ENCODE data around the gene THRA.

Gene THRA

GRCh38 chr17:40087049-40087794 lies 24.5 kb downstream of the THRA start:
- DNase-seq: no peak

DNA sequence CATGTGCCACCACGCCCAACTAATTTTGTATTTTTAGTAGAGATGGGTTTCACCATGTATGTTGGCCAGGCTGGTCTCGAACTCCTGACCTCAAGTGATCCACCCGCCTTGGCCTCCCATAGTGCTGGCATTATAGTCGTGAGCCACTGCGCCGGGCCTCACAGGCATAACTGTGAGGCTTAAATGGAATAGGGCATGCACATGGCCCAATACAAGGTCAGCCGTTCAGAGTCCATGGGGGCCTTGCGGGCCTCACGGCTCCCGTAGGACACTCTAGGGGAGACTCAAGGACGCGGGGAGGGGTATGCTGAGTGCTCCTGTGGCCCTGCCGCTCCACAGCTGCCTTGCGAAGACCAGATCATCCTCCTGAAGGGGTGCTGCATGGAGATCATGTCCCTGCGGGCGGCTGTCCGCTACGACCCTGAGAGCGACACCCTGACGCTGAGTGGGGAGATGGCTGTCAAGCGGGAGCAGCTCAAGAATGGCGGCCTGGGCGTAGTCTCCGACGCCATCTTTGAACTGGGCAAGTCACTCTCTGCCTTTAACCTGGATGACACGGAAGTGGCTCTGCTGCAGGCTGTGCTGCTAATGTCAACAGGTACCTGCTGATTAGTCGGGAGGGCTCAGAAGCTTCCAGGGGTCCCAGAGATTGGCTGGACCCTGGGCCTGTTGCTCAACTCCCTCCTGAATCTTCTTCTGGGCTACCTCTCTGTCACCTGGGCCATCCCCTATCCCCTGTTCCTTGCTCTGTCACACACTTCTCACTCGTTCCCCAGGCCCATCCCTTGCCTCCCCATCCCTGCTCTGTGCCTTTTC lies 25.3 kb downstream of the THRA start:
- no peak for DNase-seq

GRCh38 chr17:40089077-40089895 lies 26.5 kb downstream of the THRA start:
- DNase-seq: no peak

DNA sequence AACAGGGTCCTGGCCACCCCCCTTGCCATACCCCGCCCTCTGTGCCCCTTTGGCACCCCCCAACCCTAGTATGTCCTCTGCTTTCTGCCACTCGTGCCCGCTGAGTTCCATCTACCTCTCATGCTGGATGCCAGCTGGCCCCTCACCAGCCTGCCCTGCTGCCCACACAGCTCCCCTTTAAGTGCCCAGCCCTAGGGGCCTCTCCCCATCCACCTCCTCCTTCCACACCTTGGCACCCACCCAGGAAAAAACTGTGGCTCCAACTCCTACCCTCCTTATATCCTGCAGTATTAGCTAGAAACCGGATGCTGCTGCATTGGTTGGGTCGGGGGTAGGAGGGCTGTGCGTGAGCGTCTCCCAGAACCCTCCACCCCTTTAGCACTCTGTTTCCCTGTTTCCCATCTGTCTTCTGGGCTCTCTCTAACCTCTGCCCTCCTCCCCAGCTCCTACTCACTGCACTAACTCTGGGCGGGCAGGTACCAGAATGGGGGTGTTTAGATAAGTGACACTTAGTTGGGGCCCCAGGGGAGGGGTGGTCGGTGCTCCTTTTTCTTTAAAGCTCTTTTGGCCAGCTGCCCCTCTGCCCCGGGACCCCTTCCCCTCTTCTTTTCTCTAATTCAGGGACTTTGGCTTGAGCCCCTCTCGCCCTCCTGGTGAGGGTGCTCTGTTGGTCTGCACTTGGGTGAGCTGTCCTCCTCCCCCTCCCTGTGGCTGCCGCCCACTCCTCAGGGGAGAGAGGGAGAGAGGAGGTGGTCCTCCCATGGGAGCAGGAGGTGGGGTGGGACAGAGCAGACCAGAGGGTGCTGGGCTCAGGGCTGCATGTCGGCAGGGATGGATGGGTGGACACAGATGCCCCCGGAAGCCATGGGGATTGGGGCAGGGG lies 27.7 kb downstream of the THRA start:
- no peak for DNase-seq

GRCh38 chr17:40091691-40092397 lies 29.1 kb downstream of the THRA start:
- DNase-seq: no peak

DNA sequence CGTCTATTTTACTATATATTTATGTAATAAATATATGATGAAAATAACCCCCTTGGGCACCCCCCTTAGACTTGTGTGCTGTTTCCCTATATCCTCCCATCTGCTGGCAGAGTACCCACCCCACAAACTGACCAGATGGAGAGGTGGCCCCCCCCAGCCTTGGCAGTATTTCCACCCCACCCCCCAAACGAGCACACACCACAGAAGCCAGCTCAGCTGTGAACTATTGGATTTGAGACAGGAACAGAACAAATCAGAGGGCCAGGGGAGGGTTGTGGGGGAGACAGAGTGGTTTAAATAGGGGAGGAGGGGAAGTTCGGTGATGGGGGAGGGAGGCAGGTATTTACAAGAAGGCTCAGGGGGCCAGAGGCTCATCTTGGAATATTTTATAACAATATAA lies 29.8 kb downstream of the THRA start:
- DNase-seq: no peak

DNA sequence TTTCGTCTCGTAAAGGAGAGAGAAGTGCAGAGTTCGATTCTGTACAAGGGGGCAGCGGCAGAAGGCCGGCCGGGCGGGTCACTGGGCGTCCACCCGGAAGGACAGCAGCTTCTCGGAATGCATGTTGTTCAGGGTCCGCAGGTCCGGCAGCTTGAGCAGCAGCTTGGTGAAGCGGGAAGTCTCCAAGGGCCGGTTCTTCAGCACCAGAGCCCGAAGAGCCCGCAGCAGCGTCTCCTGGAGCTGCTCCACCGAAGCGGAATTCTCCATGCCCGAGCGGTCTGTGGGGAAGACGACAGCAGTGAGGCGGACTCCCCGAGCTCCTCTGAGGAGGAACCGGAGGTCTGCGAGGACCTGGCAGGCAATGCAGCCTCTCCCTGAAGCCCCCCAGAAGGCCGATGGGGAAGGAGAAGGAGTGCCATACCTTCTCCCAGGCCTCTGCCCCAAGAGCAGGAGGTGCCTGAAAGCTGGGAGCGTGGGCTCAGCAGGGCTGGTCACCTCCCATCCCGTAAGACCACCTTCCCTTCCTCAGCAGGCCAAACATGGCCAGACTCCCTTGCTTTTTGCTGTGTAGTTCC lies 30.3 kb downstream of the THRA start:
- no peak for DNase-seq

- DNase-seq: no peak
Measured at GRCh38 chr17:40093580-40094201, 30.9 kb downstream of the THRA start.

- DNase-seq: no peak
Measured at GRCh38 chr17:40094874-40095273, 32.1 kb downstream of the THRA start.

DNA sequence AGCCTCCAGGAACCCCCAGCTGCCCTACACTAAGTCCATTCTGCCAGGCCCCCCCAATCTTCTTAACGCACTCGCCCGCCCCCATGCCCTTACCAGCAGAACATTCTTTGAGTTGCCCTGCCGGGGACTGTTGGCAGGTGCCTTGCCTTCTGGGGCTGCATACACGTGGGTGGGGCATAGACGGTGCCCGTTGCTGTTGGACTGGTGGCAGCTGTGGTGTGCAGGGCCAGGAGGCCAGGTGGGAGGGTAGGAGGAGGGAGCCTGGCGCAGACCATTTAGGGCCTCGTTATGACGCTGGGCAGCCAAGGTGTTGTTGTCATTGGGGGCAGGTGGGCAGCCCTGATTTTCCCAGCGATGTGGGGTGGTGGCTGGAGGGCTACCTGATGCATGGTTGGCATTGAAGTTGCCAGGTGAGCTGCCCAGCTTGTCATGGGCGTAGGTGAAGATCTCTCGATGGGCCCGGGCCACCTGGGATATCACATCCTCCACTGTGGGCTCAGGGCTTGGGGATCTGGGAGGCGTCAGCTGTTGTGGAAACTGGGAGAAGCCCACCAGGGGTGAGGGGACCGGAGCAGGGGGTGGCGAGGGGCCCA lies 32.7 kb downstream of the THRA start:
- DNase-seq: no peak

GRCh38 chr17:40095944-40096791 lies 33.4 kb downstream of the THRA start:
- DNase-seq: peak; percentile 96 to 97

DNA sequence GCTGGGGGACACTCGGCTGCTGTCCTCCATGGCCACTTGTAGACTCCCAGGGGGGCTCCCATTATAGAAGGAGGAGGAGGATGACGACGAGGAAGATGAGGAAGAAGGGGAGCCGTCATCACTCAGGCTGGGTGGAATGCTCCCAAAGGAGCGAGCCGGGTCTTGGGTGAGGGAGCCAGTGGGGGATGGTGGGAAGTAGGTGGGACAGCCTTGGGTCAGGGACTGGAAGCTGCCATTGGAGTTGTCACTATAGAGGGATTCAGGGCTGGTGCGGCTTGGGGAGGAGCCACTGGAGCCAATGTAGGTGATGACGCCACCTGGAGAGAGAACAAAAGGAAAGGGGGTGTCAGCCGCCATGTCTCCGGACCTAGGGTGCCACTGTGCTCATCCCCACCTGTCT lies 34.3 kb downstream of the THRA start:
- DNase-seq: no peak

DNA sequence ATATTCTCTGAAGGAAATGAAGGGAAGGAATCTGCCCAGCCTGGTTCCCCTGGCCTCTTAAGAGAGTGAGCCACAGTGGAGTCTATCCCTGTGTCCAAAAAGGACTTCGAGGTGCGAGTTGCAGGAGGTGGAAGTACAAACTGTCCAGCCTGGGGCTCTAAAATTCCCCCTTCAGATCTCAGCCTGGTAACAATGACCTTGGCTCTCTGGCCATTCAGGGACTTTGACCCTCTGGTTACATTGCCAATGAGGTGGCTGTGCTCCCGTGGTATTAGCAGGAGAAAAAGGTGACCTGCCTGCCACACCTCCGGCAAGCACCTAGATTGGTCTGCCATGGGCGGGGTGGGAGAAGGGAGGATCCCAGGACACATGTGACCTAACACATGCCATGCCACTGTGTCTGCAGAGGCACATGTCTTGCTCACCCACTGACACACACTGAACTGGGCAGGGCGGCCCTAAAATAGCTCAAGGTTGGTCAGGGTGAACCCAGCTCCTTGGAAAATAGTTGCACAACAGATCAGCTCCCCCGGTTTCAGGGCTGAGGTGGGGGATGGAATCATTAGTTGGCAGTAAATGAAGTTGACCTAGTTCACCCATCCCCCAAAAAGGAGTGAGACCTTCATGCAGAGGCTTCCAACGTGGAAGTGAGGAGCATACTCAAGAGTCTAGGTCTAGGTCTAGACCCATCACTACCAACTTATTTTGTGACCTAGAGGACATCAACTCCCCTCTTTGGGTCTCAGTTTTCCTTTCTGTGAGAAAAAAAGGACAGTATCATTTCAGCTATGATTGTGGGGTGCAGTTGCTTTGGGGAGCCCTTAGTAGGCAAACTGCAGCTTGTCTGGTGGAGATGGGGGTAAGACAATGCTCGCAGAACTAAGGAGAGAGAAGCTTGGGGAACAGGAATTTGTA lies 35.4 kb downstream of the THRA start:
- peak in 1 of 2 donors; percentile 66 for DNase-seq

DNA sequence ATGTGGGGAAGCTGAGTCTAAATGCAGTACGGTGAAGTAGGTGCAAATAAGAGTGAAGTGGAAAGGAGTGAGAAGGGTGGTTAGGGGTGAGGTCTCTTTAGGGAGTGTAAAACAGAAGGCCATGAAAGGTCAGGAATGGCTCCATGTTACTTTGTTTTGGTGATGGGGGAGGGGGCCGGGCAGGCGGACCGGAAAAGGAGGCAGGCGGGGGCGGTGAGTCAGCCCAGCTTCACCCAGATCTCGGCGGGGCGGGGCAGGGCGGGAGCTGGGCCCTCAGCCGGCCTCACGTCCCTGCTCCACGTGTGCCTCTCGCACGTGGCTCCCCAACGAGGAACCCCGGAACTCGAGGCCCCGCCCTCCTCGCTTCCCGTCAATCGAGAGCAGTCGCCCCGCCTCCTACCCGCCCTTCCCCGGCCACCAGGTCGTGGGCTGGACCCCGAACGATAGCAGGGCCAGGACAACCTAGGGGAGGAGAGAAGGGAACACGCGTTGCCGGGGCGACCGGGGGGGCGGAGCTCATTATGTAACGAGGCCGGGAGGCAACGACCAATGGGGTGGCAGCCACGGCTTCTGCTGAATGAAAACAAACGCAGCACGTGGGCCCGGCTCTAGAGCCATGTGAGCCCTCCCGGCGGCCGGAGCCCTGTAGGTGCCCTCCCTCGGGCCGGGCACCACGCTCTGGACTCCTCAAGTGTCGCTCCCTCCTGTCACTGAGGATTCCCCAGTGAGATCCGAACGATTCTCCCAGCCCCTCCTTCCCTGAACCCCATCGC lies 36.3 kb downstream of the THRA start:
- DNase-seq: peak; percentile 100

GRCh38 chr17:40099619-40100418 lies 37.1 kb downstream of the THRA start:
- peak in 1 of 2 donors; percentile 48 for DNase-seq

DNA sequence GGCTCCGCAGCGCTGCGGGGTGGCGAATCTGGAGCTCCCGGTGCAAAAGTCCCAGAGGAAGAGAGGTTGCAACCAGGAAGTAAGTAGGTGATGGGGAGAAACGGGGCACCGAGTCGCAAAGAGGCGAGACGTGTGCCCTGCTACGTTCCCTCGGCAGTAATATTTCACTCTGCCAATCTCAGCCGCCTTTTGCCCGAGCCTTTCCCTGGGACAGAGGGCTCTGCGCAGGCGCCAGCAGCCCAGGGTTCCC lies 37.6 kb downstream of the THRA start, which contains the start of gene NR1D1:
NR1D1 (minus strand) TSS at position 171 of the 250 bp plus-strand sequence. CDS start 495 bp downstream, outside the sequence.
- no peak for DNase-seq

Measured in CD4-positive, alpha-beta T cell treated with Interleukin-4 for 1 hour (primary cell).